Heart left ventricle (tissue), 16 donors: ENCODE measurements around the gene PLEKHA6. TPM values are rescaled to one million over a fixed set of nuclear protein-coding genes. Genes with fewer than 3 reads are reported as not detected.
"Not testable (repeated sequence)": the region's sequence is repeated elsewhere in the genome, so short reads cannot be mapped to it uniquely, and the experiment has no call there.

Experiments used
- ATAC-seq, 4 donors: fragments of 200-7000 bp; cut with Tn5 transposase; one replicate each; pipeline ENCODE4 v1.9.1; 2020 to 2022; ENCODE audit warnings: moderate library complexity in 4 of 4, mild to moderate bottlenecking in 3 of 4, moderate number of reproducible peaks in 1 of 4
- DNase-seq, 5 donors: peaks; one replicate each; pipeline ENCODE4 v3.0.0-alpha.2; 2020
- H3K27ac ChIP-seq, 12 donors: fragments of 200-600 bp; sonication (generic) in 4 of 12; one replicate each; pipeline versions ENCODE4 v1.5.0 to v1.8.0; 2016 to 2022; ENCODE audit warnings: mild to moderate bottlenecking in 2 of 12
- H3K27me3 ChIP-seq, 9 donors: fragments of 200-600 bp; sonication (generic) in 2 of 9; one replicate each; pipeline versions ENCODE4 v1.5.1 to v1.8.0; 2016 to 2022; ENCODE audit warnings: mild to moderate bottlenecking in 3 of 9
- H3K36me3 ChIP-seq, 9 donors: fragments of 200-600 bp; sonication (generic) in 2 of 9; one replicate each; pipeline versions ENCODE4 v1.5.0 to v1.8.0; 2018 to 2022; ENCODE audit warnings: mild to moderate bottlenecking in 2 of 9
- H3K4me1 ChIP-seq, 12 donors: fragments of 200-600 bp; sonication (generic) in 4 of 12; one replicate each; pipeline versions ENCODE4 v1.5.0 to v1.8.0; 2016 to 2022; ENCODE audit warnings: mild to moderate bottlenecking in 3 of 12
- H3K4me3 ChIP-seq, 12 donors: fragments of 200-600 bp; sonication (generic) in 4 of 12; one replicate each; pipeline versions ENCODE4 v1.5.0 to v1.8.0; 2017 to 2022; ENCODE audit warnings: mild to moderate bottlenecking in 9 of 12, moderate library complexity in 4 of 12
- H3K9me3 ChIP-seq, 12 donors: fragments of 200-600 bp; sonication (generic) in 4 of 12; one replicate each; pipeline versions ENCODE4 v1.5.0 to v1.8.0; 2016 to 2022; ENCODE audit warnings: mild to moderate bottlenecking in 1 of 12
- CTCF ChIP-seq, 12 donors: fragments of 200-600 bp; sonication (generic) in 4 of 12; IDR thresholded peaks; one replicate each; pipeline versions ENCODE4 v1.5.0 to v1.8.0; 2018 to 2022; ENCODE audit warnings: antibody characterized with exemption in 12 of 12, mild to moderate bottlenecking in 5 of 12
- POLR2A ChIP-seq, 2 donors: fragments of 450-650 bp; IDR thresholded peaks; one replicate each; pipeline ENCODE4 v1.6.1; 2017; ENCODE audit warnings: antibody characterized with exemption in 2 of 2, mild to moderate bottlenecking in 2 of 2, moderate library complexity in 2 of 2
- WGBS, 4 donors: extraction: QIAGEN DNeasy Blood & Tissue Kit in 2 of 4; methylation state at CpG; one replicate each; pipeline versions ENCODE4 v1.1.5 to v1.1.7; 2013 to 2018; 5-methylcytosine and 5-hydroxymethylcytosine counted together
- intact Hi-C, 10 donors: fragments of 100-400 bp; cut with DNase I; formaldehyde crosslinking; loops; one replicate each; pipeline versions ENCODE4 v1.11.1 to v1.14.2; 2022
- polyA plus RNA-seq, 2 donors: library from polyadenylated mRNA; stranded (reverse); fragments of 200-250 nt; gene quantifications; one replicate each; pipeline ENCODE4 v1.2.3, GENCODE V29; 2013
- total RNA-seq, 9 donors: library from RNA; depleted of rRNA in 2 of 9; stranded (reverse); fragments of >200 nt in 2 of 9; fragmentation: NEBNext Ultra II Directional in 3 of 9; extraction: Animal tissue kit (Norgen Biotek cat#: 25700) in 3 of 9; gene quantifications; one replicate each; pipeline versions ENCODE4 v1.1.0 to v1.2.4, GENCODE V29; 2016 to 2023
- donor health status: ischemic (EF 13 %, LVEDD 7.1; RV severe dilation, severe dysfunction).
- donor health status: healthy with polysubstance abuse.
- donor health status: DM: no; HTN: yes; CAD: no.
- donor health status: DM: no; HTN: no; CAD: no.
- donor health status: ischemic (EF 25% LVEDD 6.9; RV normal size, moderate dysfunction).
- donor health status: ischemic (EF 25% LVEDD 5.7; RV mildly dilated, moderate dysfunction).
- donor health status: healthy.
- donor health status: DM: yes; HTN: yes; CAD: no.
- donor health status: ischemic (EF 35%, LVEDD 5.7; RV mildly dilated, moderate dysfunction).
- donor health status: nonischemic (EF 11% LVEDD 7.7; RV severe dilation, severe dysfunction).
- donor health status: DM: yes; HTN: yes; CAD: no.
- donor health status: PGD.
- donor health status: ischemic (EF 29% LVEDD 5.4; RV normal size, mild dysfunction).
- donor health status: nonischemic (EF 23%, LVEDD 6.1; RV moderate dilation, normal function).

Gene PLEKHA6
- total and polyA plus RNA-seq, 11 donors, result 5.2 to 33.2 (median 18.9) TPM

DNA sequence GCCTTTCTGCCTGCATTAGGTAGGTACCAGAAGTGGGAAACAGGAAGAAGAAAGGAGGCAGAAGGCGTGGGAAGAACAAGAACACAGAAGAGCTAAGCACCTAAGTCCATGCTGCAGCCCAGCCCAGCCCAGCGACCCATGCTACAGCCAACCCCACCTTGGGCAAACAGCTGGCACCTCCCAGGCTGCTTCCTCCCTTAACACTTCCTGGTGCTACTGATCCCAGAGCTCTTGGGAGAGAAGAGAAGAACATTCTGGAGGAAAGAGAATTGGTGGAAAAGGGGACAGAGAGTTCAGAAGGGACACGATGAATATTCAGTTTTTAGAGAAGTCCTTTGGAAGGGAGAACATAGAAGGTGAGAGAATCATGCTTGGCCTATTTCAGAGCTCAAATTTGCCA, 28.5 kb downstream of the PLEKHA6 start:
- Histone ChIP-seq H3K4me3 (no peak overlapping the region), H3K4me1 (peaks cover 0 to 10% (median 0%) of the 10 kb centered on the region in 12 donors), H3K27ac (no peak overlapping the region), H3K36me3 (no peaks in the 10 kb centered on the region), H3K9me3 (no peaks in the 10 kb centered on the region), H3K27me3 (no peaks in the 10 kb centered on the region)
- 72 to 87% (median 80%) methylated on average over 3 of the region's 3 CpGs for WGBS, 4 donors
- DNase-seq (no peak), ATAC-seq (no peak)
- TF ChIP-seq POLR2A (IDR thresholded peaks at IDR 0.05), result no peak
- TF ChIP-seq CTCF (IDR thresholded peaks at IDR 0.05), result no peak
- intact Hi-C loops, result no loop called here

DNA sequence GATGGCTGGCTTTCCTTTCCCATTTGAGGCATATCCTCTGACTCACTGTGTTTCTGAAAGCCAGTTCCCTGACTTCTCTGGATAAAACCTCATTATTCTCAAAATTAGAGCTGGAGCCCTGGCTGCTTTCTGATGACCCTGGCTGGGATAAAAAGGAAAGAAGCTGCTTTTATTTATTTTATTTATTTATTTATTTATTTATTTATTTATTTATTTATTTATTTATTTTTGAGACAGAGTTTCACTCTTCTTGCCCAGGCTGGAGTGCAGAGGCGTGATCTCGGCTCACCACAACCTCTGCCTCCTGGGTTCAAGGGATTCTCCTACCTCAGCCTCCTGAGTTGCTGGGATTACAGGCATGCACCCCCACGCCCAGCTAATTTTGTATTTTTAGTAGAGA, 31.9 kb downstream of the PLEKHA6 start:
- ATAC-seq, H3K27me3 ChIP-seq, H3K36me3 ChIP-seq, H3K9me3 ChIP-seq, H3K4me1 ChIP-seq, DNase-seq, intact Hi-C loops, H3K27ac ChIP-seq, H3K4me3 ChIP-seq: not testable (repeated sequence)
- WGBS, 4 donors, result 97 to 99% (median 98%) methylated on average over 3 of the region's 3 CpGs

- Histone ChIP-seq H3K4me1 (peaks cover 0 to 3% (median 0%) of the 10 kb centered on the region in 12 donors), H3K9me3 (no peaks in the 10 kb centered on the region), H3K27me3 (no peaks in the 10 kb centered on the region), H3K36me3 (no peaks in the 10 kb centered on the region), H3K4me3 (no peak overlapping the region), H3K27ac (no peak overlapping the region)
- no peak for DNase-seq
- TF ChIP-seq CTCF (IDR thresholded peaks at IDR 0.05) (no peak), POLR2A (IDR thresholded peaks at IDR 0.05) (no peak)
- WGBS, 4 donors, result 75 to 84% (median 78%) methylated on average over 10 of the region's 10 CpGs
- no peak for ATAC-seq
- intact Hi-C loops, result no loop called here
These were observed 32.4 kb downstream of the PLEKHA6 start for GRCh38 chr1:204327359-204327758.

GRCh38 chr1:204326771-204327300, 32.9 kb downstream of the PLEKHA6 start:
- intact Hi-C loops, result no loop called here
- no peak for TF ChIP-seq CTCF (IDR thresholded peaks at IDR 0.05)
- no peak for TF ChIP-seq POLR2A (IDR thresholded peaks at IDR 0.05)
- H3K27me3 ChIP-seq, result no peaks in the 10 kb centered on the region
- no peaks in the 10 kb centered on the region for H3K36me3 ChIP-seq
- ATAC-seq, result no peak
- no peak for DNase-seq
- 89 to 94% (median 92%) methylated on average over 8 of the region's 8 CpGs for WGBS, 4 donors
- H3K4me1 ChIP-seq, result no peaks in the 10 kb centered on the region
- no peak overlapping the region for H3K27ac ChIP-seq
- no peak overlapping the region for H3K4me3 ChIP-seq
- H3K9me3 ChIP-seq, result no peaks in the 10 kb centered on the region

- Histone ChIP-seq H3K27ac (no peak overlapping the region), H3K27me3 (no peaks in the 10 kb centered on the region), H3K9me3 (no peaks in the 10 kb centered on the region), H3K36me3 (no peaks in the 10 kb centered on the region), H3K4me3 (no peak overlapping the region), H3K4me1 (no peaks in the 10 kb centered on the region)
- intact Hi-C loops, result no loop called here
- 92 to 98% (median 95%) methylated on average over 5 of the region's 5 CpGs for WGBS, 4 donors
- TF ChIP-seq POLR2A (IDR thresholded peaks at IDR 0.05), result no peak
- TF ChIP-seq CTCF (IDR thresholded peaks at IDR 0.05), result no peak
- ATAC-seq, result no peak
- DNase-seq, result no peak
These were observed 33.8 kb downstream of the PLEKHA6 start for GRCh38 chr1:204325944-204326343.
